SK-N-MC (cell line): ENCODE measurements around the gene TMEM255A.

Experiments used
- DNase-seq: peaks from one replicate; pipeline ENCODE4 v3.0.0-alpha.2; 2011; ENCODE audit warnings: low read depth, low spot score
- H3K27ac ChIP-seq: fragments of 200-600 bp; sonication (generic); 2 replicates; pipeline ENCODE4 v1.5.1; 2016; ENCODE audit warnings: mixed run types
- H3K36me3 ChIP-seq: fragments of 200-600 bp; sonication (generic); 2 replicates; pipeline ENCODE4 v1.6.1; 2017; ENCODE audit warnings: antibody characterized with exemption, low read length, mixed read lengths; ENCODE audit not compliant: insufficient read depth
- H3K4me3 ChIP-seq: fragments of 200-600 bp; sonication (generic); 2 replicates; pipeline ENCODE4 v1.5.1; 2016
- H3K9ac ChIP-seq: fragments of 200-600 bp; sonication (generic); 2 replicates; pipeline ENCODE4 v1.8.0; 2017; ENCODE audit warnings: mixed run types, mixed read lengths; ENCODE audit not compliant: insufficient read length
- H3K9me3 ChIP-seq: fragments of 200-600 bp; sonication (generic); 2 replicates; pipeline ENCODE4 v1.6.1; 2017; ENCODE audit warnings: low read depth, mild to moderate bottlenecking, antibody characterized with exemption, low read length, moderate library complexity, mixed read lengths
- EZH2 ChIP-seq: fragments of 200-600 bp; sonication (generic); IDR thresholded peaks from one replicate; pipeline ENCODE4 v1.6.1; 2017; ENCODE audit warnings: antibody characterized with exemption
- FOXP2 ChIP-seq: optimal IDR thresholded peaks from 2 replicates; pipeline ENCODE3; 2011; ENCODE audit warnings: mild to moderate bottlenecking, moderate library complexity; ENCODE audit not compliant: insufficient read depth; ENCODE audit errors: extremely low read length, control extremely low read depth
- POLR2AphosphoS5 ChIP-seq: IDR thresholded peaks from 2 replicates; pipeline ENCODE4 v1.6.1; 2012; ENCODE audit warnings: mild to moderate bottlenecking, low read depth, low read length, borderline replicate concordance

Gene TMEM255A

DNA sequence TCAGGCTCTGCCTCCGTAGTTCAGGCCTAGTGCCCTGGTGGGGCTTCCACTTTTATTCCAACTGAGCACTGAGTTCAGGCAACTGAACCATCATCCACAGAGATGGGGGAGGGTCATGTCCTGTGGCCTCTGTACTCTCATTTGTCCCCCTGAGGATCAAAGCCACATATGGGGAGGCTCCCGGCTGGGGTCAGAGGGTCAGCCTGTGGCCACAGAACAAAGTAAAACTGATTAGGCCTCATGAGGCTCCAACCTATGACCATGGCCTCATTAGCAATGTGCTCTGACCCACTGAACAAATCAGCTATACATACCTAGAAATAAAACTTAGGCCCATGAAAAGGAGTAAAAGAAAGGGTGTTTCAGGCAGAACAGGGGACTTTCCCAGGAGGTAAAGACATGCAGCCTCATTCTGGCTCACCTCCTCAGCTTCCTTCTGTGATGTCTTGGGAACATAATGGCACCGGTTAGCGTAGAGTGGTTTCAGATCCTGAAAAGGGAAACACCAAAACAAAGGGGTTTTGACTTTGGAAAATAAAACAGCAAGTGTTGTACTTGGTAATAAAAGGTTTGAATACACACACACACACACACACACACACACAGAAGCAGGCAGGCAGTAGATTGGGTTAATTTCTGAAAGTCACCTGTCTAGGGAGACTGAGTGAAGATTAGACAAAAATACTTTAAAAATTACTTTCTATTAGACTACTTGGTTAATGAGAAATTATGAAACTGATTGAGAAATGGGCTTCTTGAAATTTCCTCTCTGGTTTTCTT, 24.3 kb downstream of the TMEM255A start:
- H3K9ac ChIP-seq: no peak overlapping the region
- H3K27ac ChIP-seq: no peak overlapping the region
- no peaks in the 10 kb centered on the region for H3K9me3 ChIP-seq
- no peak overlapping the region for H3K4me3 ChIP-seq
- no peak for DNase-seq
- TF ChIP-seq POLR2AphosphoS5 (no peak), EZH2 (no peak)
- no peaks in the 10 kb centered on the region for H3K36me3 ChIP-seq

DNA sequence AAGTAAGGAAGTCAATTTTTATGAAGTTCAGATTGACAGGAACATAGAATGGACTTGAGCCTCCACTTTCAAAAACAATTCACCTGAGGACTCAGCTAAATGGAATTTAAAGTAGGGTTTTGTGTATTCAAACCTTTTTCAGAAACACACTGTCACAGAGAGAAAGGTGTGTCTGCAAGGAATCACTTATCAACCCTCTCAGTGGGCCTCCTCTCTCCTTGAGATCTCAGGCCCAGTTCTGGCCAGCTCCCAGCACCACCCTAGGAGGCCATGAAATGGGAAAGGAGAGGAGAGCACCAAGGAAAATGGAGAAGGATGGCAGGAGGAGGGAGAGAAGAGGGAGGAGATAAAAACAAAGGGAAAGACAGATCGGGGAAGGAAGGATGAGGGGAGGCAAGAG, 28.6 kb downstream of the TMEM255A start:
- TF ChIP-seq EZH2: no peak
- no peak for TF ChIP-seq FOXP2
- no peak for TF ChIP-seq POLR2AphosphoS5

DNA sequence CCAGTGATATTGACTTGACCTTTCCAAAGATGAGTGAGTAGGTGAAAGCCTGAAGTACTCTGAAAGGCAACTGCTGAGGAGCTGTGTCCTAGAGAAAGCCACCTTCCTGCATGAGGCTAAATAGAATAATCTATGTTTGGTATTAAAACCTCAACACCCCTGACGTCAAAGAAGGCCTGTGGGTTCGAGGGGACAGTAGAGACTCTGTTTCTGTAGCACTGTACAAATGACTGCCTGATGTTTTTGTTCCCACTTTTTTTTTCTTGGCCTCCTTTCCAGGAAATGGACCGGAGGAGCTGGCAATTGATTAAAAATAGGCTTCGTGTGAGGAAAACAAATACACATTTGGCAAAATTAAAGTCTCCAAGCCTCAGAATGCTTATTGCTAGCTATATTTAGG, 29.5 kb downstream of the TMEM255A start:
- H3K36me3 ChIP-seq: no peaks in the 10 kb centered on the region
- no peak overlapping the region for H3K27ac ChIP-seq
- H3K9me3 ChIP-seq: no peaks in the 10 kb centered on the region
- TF ChIP-seq EZH2 (no peak), POLR2AphosphoS5 (no peak)
- no peak overlapping the region for H3K4me3 ChIP-seq
- DNase-seq: no peak
- H3K9ac ChIP-seq: no peak overlapping the region

More for the DNA sequence above, 28.6 kb downstream of the TMEM255A start:
- no peaks in the 10 kb centered on the region for H3K9me3 ChIP-seq
- H3K27ac ChIP-seq: no peak overlapping the region
- no peak for DNase-seq
- H3K9ac ChIP-seq: no peak overlapping the region
- H3K36me3 ChIP-seq: no peaks in the 10 kb centered on the region
- no peak overlapping the region for H3K4me3 ChIP-seq

DNA sequence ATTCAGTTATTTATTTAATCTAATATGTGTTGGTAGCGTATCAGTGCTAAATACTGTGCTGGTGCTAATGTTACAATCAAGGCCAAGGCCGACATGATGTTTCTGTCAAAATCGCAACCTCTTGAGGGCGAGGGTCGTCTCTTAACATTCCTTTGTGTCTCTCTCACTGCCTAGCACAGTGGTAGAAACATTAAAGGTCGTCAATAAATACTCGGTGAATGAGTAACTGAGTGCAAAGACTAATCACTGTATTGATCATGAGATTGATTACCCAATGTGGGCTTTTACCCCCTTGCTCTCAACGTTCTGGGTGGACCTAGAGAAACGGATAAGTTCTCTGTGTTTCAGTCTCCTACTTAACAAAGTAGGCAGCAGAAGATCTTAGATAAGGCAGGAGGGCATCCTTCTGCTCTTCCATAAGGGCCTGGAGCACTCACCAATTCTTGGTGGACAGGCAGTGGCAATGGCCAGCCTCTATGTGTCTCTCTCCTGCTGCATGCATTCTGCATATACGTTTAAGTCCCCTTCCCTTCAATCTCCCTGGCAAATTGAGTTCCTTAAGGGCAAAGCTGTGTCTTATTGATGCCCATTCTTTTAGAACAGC, 30.1 kb downstream of the TMEM255A start:
- H3K4me3 ChIP-seq: no peak overlapping the region
- no peaks in the 10 kb centered on the region for H3K9me3 ChIP-seq
- H3K36me3 ChIP-seq: no peaks in the 10 kb centered on the region
- H3K27ac ChIP-seq: no peak overlapping the region
- no peak for TF ChIP-seq POLR2AphosphoS5
- TF ChIP-seq FOXP2: no peak
- TF ChIP-seq EZH2: no peak
- no peak overlapping the region for H3K9ac ChIP-seq
- no peak for DNase-seq

DNA sequence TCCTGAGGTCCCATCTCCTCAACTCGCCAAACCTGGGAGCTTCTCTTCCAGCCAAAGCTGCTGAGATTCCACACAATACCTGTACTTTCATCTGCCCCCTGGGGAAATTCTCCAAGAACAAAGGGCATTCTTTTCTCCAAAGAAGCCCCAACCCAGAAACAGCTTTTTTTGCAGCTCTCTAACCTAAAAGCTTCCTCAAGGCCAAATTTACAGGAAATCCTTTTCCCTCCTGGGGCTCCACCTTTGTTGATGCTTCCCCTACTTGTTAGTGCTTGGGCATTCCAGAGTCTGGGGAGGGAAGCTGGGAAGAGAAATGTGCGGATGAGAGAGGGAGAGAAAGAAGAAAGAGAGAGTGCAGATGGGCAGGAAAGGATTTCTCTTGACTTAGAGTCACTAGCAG, 36.3 kb downstream of the TMEM255A start:
- no peak overlapping the region for H3K27ac ChIP-seq
- TF ChIP-seq POLR2AphosphoS5 (no peak), FOXP2 (no peak), EZH2 (no peak)
- H3K36me3 ChIP-seq: no peaks in the 10 kb centered on the region
- no peak for DNase-seq
- no peak overlapping the region for H3K9ac ChIP-seq
- no peaks in the 10 kb centered on the region for H3K9me3 ChIP-seq
- H3K4me3 ChIP-seq: no peak overlapping the region

DNA sequence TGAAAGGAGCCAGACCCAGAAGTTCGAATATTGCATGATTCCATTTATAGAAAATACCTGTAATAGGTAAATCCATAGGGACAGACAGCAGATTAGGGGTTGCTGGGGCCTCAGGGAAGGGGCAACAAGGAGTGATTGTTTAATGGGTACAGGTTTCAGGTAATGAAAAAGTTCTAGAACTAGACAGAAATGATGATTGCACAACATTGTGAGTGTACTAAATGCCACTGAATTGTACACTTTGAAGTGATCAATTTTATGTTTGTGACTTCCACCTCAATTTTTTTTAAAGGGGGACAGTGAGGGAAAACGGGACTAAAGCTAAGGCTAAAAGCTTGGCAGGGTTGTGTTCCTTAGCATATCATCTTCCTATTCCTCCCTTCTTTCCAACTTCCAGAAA, 37.1 kb downstream of the TMEM255A start:
- Histone ChIP-seq H3K9ac (no peak overlapping the region), H3K27ac (no peak overlapping the region), H3K36me3 (no peaks in the 10 kb centered on the region), H3K9me3 (no peaks in the 10 kb centered on the region), H3K4me3 (no peak overlapping the region)
- TF ChIP-seq FOXP2: no peak
- no peak for TF ChIP-seq POLR2AphosphoS5
- TF ChIP-seq EZH2: no peak
- no peak for DNase-seq

DNA sequence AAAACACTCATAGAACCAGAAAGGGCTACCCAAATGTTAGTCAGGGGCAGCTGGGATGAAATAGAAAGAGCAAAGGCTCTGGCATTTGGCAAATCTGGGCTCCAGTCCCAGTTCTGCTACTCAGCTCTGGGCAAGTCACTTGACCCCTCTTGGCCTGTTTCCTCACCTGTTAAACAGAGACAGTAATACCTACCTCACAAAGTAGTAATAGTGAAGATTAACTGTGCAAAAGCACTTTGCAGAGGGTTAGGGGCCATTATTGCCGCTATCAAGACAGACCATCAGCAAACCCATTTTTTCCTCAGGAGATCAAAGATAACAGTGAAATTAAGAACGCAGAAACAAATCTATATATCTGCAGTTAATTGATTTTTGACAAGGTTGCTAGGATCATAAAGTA, 40.0 kb downstream of the TMEM255A start:
- Histone ChIP-seq H3K4me3 (no peak overlapping the region), H3K27ac (no peak overlapping the region), H3K9me3 (no peaks in the 10 kb centered on the region), H3K36me3 (no peaks in the 10 kb centered on the region), H3K9ac (no peak overlapping the region)
- no peak for TF ChIP-seq POLR2AphosphoS5
- no peak for TF ChIP-seq FOXP2
- TF ChIP-seq EZH2: no peak
- DNase-seq: no peak

DNA sequence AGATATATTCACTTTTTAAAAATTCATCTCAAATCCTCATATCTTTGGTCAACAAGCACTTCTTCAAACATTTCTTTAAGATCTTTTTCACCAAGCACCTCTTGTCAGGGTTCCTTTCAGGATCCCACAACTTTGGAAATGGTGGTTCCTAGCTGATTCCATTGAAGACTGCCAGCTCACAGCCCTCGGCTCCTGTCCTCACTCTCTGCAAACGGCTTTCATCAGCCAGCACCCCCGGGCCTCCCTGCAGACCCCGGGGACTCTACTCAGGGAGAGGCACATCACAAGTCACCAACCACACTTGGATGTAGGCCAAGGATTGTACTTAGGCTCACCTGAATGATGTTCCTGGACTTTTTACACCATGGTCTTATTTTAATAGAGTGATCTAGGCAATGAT, 40.7 kb downstream of the TMEM255A start:
- Histone ChIP-seq H3K27ac (no peak overlapping the region), H3K36me3 (no peaks in the 10 kb centered on the region)
- TF ChIP-seq FOXP2 (no peak), EZH2 (no peak), POLR2AphosphoS5 (no peak)

More for the DNA sequence above, 40.7 kb downstream of the TMEM255A start:
- H3K9me3 ChIP-seq: no peaks in the 10 kb centered on the region
- H3K4me3 ChIP-seq: no peak overlapping the region
- no peak for DNase-seq
- no peak overlapping the region for H3K9ac ChIP-seq
